ENCODE measurements around the gene PTGER3.
A peak's percentile ranks its signal among the peaks of the same experiment; 100 is the strongest.

The PTGER3 gene
- total RNA-seq: 0 to 0.14 reads per million in 2 donors

GRCh38 chr1:71047635-71048607 lies at the start of gene PTGER3:
Gene PTGER3 (minus strand): TSS chr1:71047816. CDS start chr1:71047577, 239 bp downstream.
- peak; percentile 31 for DNase-seq

GRCh38 chr1:71094913-71095312 lies 47.3 kb upstream of the PTGER3 start:
- no peak for DNase-seq

- no peak for DNase-seq
These were observed 46.3 kb upstream of the PTGER3 start for GRCh38 chr1:71093938-71094337.

- DNase-seq: no peak
These were observed 42.1 kb upstream of the PTGER3 start for GRCh38 chr1:71089536-71090270.

- no peak for DNase-seq
These were observed 41.1 kb upstream of the PTGER3 start for GRCh38 chr1:71088645-71089287.

GRCh38 chr1:71087713-71088112 lies 40.1 kb upstream of the PTGER3 start:
- no peak for DNase-seq

GRCh38 chr1:71087060-71087459 lies 39.4 kb upstream of the PTGER3 start:
- no peak for DNase-seq

- DNase-seq: no peak
These were observed 38.7 kb upstream of the PTGER3 start for GRCh38 chr1:71086331-71086730.

GRCh38 chr1:71083271-71083670 lies 35.7 kb upstream of the PTGER3 start:
- DNase-seq: no peak

GRCh38 chr1:71081697-71082080 lies 34.1 kb upstream of the PTGER3 start:
- no peak for DNase-seq

- peak; percentile 84 for DNase-seq
These were observed 33.4 kb upstream of the PTGER3 start, which contains the start of gene ZRANB2 for GRCh38 chr1:71080739-71081696. Gene ZRANB2 (minus strand): TSS chr1:71081035. CDS start chr1:71080995, 40 bp downstream.

- no peak for DNase-seq
These were observed 32.7 kb upstream of the PTGER3 start for GRCh38 chr1:71080230-71080738.

GRCh38 chr1:71074681-71075080 lies 27.1 kb upstream of the PTGER3 start:
- DNase-seq: no peak

GRCh38 chr1:71072273-71072672 lies 24.7 kb upstream of the PTGER3 start:
- no peak for DNase-seq

- no peak for DNase-seq
These were observed 24.1 kb upstream of the PTGER3 start for GRCh38 chr1:71071720-71072119.

GRCh38 chr1:71068325-71069240 lies 21.0 kb upstream of the PTGER3 start:
- DNase-seq: no peak

GRCh38 chr1:71054791-71055190 lies 7.2 kb upstream of the PTGER3 start:
- no peak for DNase-seq

GRCh38 chr1:71054281-71054731 lies 6.7 kb upstream of the PTGER3 start:
- no peak for DNase-seq

GRCh38 chr1:71053758-71054157 lies 6.1 kb upstream of the PTGER3 start:
- DNase-seq: no peak

- no peak for DNase-seq
These were observed 5.5 kb upstream of the PTGER3 start for GRCh38 chr1:71053146-71053545.

Measured in T-helper 9 cell (primary cell).